ENCODE data around the gene LDAF1.

LDAF1 gene

DNA sequence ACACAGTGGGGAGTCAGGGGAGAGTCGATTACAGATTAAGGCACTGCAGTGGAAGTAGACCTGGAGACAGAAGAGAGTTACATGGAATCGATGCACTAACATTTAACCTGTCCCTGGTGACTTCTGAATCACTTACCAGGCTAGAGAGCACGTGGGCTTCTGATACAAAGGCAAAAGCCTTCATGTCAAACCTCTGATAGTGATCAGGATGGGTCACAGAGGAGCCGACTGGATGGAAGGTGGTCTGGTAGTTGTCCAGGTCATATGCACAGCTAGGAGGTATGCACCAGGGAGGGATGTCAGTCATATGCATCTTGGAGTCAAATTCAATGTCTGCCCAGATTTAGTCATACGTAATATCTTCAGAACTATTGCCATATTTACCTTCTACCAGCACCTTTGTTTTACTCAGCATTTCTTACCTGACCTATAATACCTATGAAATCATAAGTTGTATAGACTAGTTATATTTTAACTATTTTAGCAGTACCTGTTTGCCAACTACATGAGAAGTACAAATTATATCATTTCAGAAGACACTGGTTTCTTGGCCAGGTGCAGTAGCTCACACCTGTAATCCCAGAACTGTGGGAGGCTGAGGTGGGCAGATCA is 41.2 kb downstream of the LDAF1 start:
- no peak for DNase-seq

DNA sequence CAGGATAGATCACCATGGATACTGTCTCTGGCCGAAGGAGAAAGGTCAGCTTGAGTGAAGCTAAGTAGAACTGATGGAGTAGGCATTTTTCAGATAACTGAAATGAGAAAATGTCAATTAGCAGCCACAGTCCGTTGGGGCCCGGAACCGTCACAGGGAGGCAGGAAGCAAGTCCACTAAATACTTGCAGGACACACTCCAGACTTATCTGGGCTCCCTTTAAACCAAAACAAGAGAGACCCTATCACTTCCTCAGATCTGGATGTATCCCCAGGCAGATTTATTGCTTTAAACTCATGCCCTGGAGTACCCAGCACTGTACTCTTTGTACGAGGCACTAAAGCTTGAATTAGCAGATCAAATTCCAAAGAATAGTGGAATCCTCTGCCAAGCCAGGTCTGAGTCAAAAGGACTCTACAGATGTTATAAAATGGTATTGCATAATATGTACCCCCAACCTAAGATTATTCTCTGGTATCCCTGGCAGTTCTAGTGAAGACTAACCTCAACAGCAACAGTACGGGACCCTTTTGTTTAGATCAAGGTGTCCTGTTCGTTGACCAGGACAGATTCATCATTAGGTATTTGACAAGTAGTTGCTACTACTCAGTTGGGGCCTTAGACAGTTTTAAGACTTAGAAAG is 44.8 kb downstream of the LDAF1 start:
- no peak for DNase-seq

DNA sequence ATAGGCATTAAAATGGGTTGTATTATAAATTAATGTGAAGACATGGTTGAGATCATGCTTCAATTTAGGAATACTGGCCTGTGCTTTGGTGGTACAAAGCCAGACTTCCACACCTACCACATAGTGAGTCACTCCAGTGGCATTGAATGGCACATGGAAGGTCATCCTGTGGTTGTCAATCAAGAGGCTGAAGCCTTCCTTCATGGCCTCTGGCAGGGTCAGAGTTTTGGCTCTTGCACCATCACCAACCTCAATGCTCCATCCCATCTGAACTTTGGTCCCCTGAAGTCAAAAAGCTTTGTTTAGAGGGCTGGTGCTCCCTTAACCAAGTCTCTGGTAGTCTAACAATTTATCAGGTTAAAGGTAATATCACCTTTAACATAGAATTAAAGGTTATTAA is 46.8 kb downstream of the LDAF1 start:
- no peak for DNase-seq

DNA sequence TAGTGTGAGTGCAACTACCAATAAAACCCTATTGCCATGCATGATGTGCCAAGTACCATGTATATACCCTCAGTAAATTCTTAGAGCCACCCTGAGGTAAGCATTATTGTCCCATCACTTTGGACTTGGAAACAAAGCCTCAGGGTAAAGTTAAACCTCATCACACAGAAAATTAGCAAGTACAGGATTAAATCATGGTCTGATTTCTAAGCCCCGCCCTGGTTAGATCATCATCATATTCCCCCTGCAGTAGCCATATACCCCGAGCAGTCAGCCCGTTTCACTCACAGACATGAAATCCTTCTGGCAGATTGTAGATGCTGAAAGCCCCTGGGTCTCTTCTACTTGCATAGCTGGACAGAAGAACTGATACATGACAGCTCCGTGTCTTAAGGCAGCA is 48.1 kb downstream of the LDAF1 start:
- no peak for DNase-seq

DNA sequence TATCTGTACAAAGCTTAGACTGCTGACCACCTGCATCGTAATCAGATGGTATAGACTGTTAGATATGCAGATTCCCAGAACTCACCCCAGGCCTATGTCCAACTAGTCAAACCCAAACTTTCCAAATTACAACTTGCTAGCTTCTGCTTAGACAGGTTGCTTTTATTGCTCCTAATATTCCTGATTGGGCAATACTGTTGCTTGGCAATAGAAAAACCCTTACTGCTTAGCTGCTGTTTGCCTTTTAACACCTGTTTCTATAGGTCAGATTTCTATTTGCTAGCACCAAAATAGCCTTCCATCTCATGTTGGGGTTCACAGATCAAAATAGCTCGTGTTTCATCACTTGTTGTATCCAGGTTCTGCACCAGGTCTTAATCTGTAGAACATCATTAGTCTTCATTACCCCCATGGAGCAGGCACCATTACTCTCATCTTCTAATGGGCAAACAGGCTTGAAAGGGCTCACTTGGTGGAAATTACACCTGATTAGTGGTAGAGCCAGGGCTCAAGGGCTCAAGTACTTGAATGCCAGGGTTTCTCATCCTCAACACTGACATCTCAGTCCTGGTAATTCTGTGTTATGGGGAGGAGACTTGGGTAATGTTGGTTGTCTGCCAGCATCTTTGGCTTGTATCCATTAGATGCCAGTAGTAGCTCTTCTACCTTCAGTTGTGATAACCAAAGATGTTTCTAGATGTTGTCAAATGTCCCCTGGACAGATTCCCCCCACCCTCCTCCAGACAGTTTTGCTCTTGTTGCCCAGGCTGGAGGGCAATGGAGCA is 50.2 kb downstream of the LDAF1 start:
- peak; percentile 50 for DNase-seq

DNA sequence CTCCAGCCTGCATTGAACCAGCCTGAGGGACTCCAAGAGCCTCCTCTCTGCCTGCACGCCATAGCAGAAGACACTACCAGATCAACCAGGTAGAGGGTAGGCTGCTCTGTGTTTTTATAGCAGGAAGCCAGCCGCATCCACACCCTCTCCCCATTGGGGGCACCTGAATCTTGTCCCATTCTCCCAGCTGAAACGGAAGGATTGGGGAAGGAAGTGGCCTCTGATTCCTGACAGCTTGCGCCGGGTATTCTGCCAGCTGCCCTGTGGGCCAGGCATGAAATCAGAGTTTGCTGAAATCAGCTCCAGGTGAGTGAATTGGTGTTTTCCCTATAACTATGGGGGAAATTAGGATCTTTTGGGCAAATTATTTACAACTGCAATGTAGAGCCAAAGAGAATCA is 53.0 kb downstream of the LDAF1 start, which contains the start of gene ZP2:
TSS of gene ZP2 (minus strand) at position 89 of the 400 bp plus-strand sequence. CDS start at position 62, 27 bp downstream.
- no peak for DNase-seq

DNA sequence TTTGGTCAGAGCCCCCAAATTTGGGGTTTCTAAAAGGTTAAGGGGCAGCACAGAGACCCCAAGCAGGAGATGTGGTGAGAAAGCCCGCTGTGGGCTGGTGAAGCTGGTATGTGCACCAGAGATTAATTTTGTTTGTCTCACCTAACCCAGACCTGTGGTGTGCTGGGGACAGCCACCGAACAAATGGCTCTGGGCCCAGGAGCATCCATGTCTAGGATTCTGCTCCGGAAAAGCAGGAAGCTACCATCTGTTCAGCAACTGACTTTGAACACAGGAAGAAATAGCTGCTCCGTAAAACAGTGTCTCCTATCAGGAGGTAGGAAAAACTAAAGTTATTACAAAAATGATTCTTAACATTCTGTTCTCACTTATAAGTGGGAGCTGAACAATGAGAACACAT is 55.6 kb downstream of the LDAF1 start:
- no peak for DNase-seq

DNA sequence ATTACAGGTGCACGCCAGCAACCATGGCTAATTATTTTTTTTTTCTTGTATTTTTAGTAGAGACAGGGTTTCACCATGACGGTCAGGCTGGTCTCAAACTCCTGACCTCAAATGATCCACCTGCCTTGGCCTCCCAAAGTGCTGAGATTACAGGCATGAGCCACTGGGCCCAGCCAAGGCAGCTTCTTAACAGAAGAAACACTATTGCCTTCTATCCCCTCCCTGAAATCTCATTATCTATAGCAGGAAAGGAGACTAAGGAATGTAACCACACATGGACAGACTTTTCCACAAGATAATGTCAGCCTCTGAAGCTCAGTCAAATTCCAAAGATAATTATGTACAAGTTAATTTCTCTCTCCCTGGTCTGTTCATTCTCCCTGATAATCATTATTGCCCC is 58.6 kb downstream of the LDAF1 start:
- DNase-seq: no peak

DNA sequence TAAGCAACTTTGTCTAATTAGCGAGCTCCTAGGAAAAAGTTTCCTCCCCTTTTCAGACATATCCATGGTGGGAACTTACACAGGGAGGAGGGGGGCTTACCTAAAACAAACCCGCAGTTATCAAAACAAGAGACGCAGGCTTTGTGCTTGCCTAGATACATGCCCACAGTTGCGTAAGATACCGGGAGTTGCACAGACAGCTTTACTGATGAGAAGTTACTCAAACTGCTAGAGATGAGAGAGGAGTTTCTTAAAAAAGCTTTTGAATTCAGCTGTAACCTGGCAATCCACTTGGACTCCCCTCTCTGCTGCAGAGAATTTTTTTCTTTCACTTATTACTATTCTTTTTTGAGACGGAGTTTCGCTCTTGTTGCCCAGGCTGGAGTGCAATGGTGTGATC is 59.7 kb downstream of the LDAF1 start:
- DNase-seq: no peak

DNA sequence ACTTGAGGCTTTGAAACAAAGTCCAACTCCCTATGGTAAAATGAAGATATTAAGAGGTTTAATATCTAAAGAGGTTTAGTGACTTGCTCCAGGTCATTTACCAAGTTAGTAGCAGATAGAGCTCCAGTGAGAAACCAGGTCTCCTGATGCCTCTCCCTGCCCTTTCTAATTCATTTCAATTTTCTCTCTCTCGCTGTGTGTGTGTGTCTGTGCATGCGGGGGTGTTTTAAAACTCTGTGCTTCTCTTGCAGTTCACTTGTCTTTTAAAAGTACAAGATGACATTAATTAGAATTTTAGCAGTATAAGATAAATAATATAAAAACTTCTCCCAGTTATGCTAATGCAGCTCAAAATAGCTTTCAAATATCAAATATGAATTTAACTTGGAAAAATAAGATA is 61.1 kb downstream of the LDAF1 start:
- DNase-seq: no peak

DNA sequence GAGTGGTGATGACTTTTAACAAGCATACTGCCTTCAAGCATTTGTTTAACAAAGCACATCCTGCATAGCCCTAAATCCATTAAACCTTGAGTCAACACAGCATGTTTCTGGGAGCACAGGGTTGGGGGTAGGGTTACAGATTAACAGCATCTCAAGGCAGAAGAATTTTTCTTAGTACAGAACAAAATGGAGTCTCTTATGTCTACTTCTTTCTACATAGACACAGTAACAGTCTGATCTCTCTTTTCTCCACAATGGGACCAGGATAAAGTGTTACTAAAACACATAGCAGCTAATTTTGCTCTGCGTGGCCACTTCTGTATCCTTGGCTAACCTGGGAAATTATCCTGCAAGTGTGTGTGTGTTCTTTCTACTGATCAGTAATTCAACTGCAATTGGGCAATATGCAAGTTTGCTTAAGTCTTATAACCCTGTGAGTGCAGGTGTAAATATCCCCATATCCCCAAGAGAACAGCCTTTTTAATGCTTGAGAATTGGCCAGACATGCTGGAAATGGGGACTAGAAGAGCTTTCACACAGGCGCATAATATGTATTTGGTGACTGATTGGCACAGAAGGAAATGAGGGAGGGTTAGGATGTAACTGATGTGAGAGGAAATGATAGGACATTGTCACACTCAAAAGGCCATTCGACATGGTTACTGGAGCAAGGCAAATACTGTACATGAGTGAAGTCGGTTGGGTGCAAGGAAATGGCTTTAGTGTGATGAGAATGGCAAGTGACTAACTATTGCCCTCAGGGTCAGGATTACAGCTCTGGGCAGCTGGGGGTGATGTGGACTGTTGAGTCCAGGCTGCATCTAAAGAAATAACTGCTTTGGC is 64.2 kb downstream of the LDAF1 start:
- peak; percentile 61 for DNase-seq

DNA sequence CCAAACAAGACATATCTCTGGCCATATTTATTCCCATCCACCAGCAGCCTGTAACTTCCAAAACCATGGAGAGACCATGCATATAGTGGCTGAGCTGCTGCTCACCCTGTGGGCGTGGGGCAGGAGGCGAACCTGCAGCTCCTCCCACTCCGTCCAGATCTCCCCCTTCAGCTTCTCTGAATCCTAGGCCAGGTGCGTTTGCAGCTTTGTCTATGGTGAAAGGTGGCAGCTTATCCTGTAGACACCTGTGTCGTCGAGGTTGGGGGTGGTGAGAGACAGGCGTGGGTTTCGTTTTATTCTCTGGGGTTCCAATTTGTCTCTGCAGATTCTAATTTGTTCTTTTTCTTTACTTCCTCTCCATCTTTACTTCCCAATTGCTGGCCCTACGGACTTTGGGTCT is 65.3 kb downstream of the LDAF1 start:
- no peak for DNase-seq

DNA sequence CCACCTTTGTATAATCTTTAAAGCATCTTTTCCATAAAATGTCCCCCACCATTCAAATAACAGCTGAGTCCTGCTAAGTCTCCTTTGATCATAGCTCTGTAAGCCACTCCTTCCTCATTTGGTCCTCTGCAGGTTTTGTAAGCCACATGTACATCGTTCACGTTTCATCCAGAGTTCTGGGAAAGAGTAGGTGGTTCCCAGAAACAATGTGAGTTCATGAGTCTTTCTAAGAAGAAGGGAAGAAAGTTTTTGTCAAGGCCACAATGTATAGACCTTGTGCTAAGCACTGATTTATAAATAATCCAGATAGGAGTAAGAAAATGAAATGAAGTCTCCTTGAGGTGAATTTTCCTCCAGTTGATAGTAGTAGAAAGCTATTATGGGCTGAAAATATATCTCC is 66.3 kb downstream of the LDAF1 start:
- DNase-seq: no peak

DNA sequence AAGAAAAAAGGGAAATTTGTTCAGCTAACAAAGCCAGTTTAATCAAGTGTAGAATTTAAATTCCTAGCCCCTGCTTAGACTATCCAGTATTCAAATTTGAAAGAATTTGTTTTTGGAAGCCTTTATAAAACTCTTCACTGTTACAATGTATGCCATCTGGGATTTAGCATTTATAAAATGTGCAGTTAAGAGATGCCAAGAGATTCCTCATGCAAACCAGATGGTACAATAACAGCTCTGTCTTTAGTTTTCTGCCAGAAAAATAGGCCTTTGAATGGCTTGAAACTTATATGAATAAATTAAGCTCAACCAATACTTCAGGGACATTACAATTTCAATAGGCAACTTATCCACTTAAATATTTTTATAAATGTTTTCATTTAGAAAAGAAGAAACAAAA is 68.3 kb downstream of the LDAF1 start:
- no peak for DNase-seq

DNA sequence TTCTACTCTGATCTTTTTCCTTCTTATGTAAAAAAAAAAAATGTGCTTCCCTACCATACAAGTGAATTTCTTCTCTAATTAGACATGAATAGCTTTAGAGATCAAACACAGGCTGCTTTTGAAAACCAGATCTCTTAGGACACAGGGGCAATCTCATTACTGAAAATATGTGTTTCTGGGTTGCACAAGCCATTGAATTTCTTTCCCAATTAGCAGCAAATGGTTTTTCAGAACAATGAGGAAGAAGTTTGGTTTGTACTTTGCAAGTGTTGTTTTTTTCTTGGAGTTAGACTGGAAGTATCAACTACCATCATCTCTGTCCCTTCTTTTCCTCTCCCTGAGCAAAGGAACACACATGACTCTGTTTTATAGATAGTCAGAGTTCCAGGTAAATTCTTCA is 69.4 kb downstream of the LDAF1 start:
- no peak for DNase-seq

DNA sequence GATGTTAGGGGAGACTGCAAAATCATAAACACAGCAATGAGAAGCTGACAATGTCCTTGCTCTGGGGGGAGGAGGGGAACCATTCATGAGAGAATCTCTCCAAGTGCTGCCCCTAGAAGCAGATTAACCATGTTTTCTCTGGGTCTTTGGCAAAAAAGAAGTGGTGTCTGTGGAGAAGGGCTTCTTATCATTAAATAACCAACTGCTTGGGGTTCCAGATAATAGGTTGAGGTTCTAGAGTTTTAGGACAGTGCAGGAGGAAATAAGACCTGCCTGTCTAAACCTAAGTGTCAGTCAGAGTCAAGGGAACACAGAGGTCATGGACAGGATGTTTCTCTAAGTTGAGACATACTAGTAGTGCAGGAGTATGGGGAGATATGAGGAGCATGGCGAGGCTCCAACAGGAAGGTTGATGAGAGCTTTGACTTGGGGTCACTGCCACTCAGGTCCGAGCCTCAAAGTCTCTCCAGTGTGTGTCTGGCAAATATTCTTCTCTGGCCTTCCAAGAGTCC is 69.9 kb downstream of the LDAF1 start:
- DNase-seq: no peak

All from NCI-H2029 (cell line).